HL-60 (cell line): ENCODE data around the gene GRM5.
"Not testable (repeated sequence)": the region's sequence is repeated elsewhere in the genome, so short reads cannot be mapped to it uniquely, and the experiment has no call there.

Source experiments
- DNase-seq, 2 experiments: peaks; one replicate each; pipeline ENCODE4 v3.0.0-alpha.2; 2010 to 2020; ENCODE audit warnings: low read depth in 1 of 2, low spot score in 1 of 2
- H3K27ac ChIP-seq: fragments of 250-450 bp; sonication (Bioruptor Pico); replicated peaks from 2 replicates; pipeline ENCODE4 v1.5.1; 2020; ENCODE audit warnings: mild to moderate bottlenecking, moderate library complexity
- H3K27me3 ChIP-seq: fragments of 250-450 bp; sonication (Bioruptor Pico); 2 replicates; pipeline ENCODE4 v1.5.1; 2021; ENCODE audit warnings: mild to moderate bottlenecking, moderate library complexity; ENCODE audit not compliant: insufficient read depth, poor library complexity, severe bottlenecking
- H3K4me3 ChIP-seq: replicated peaks from 2 replicates; pipeline ENCODE4 v1.5.1; 2011; ENCODE audit warnings: mild to moderate bottlenecking, control low read depth, low read length; ENCODE audit not compliant: insufficient read depth
- CTCF ChIP-seq: IDR thresholded peaks from one replicate; pipeline ENCODE4 v1.5.1; 2011; ENCODE audit warnings: low read length, control low read depth, inconsistent platforms; ENCODE audit not compliant: insufficient read depth
- GABPA ChIP-seq: IDR thresholded peaks from 2 replicates; pipeline ENCODE4 v1.6.1; 2012; ENCODE audit warnings: low read depth
- POLR2AphosphoS5 ChIP-seq: IDR thresholded peaks from 2 replicates; pipeline ENCODE4 v1.6.1; 2012; ENCODE audit warnings: low read depth
- SPI1 ChIP-seq: IDR thresholded peaks from 2 replicates; pipeline ENCODE4 v1.6.1; 2012; ENCODE audit warnings: low read depth, mild to moderate bottlenecking, borderline replicate concordance
- TF ChIP-seq, protein P1 (sequence below): IDR thresholded peaks from 2 replicates; pipeline ENCODE4 v1.6.1; 2012; ENCODE audit warnings: low read depth; ENCODE audit not compliant: insufficient replicate concordance

GRM5 gene

GRCh38 chr11:89016214-89016613 is 49.6 kb downstream of the GRM5 start:
- Histone ChIP-seq H3K27ac (no peak overlapping the region), H3K27me3 (no peaks in the 10 kb centered on the region), H3K4me3 (no peak overlapping the region)
- TF ChIP-seq SPI1 (no peak), GABPA (no peak), CTCF (no peak), POLR2AphosphoS5 (no peak)
- TF ChIP-seq, protein P1, sequence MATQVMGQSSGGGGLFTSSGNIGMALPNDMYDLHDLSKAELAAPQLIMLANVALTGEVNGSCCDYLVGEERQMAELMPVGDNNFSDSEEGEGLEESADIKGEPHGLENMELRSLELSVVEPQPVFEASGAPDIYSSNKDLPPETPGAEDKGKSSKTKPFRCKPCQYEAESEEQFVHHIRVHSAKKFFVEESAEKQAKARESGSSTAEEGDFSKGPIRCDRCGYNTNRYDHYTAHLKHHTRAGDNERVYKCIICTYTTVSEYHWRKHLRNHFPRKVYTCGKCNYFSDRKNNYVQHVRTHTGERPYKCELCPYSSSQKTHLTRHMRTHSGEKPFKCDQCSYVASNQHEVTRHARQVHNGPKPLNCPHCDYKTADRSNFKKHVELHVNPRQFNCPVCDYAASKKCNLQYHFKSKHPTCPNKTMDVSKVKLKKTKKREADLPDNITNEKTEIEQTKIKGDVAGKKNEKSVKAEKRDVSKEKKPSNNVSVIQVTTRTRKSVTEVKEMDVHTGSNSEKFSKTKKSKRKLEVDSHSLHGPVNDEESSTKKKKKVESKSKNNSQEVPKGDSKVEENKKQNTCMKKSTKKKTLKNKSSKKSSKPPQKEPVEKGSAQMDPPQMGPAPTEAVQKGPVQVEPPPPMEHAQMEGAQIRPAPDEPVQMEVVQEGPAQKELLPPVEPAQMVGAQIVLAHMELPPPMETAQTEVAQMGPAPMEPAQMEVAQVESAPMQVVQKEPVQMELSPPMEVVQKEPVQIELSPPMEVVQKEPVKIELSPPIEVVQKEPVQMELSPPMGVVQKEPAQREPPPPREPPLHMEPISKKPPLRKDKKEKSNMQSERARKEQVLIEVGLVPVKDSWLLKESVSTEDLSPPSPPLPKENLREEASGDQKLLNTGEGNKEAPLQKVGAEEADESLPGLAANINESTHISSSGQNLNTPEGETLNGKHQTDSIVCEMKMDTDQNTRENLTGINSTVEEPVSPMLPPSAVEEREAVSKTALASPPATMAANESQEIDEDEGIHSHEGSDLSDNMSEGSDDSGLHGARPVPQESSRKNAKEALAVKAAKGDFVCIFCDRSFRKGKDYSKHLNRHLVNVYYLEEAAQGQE = no peak
- DNase-seq = no peak

GRCh38 chr11:89015614-89016013 is 50.2 kb downstream of the GRM5 start:
- no peak for DNase-seq
- H3K4me3 ChIP-seq = no peak overlapping the region

DNA sequence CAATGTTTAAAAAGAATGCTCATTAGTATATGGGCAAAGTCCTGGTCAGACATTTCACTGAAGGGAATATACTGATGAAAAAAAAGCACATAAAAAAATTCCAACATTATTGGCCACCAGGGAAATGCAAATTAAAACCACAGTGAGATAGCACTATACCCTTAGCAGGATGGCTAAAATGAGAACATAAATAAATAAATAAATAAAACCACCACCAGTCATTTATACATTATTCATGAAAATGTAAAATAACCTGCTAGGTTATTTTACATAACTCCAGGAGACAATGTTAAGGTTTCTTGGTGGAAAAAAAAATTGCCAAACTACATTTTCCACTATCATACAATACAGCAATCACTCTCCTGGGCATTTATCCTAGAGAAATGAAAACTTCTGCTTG is 64.9 kb downstream of the GRM5 start:
- H3K27me3 ChIP-seq, H3K27ac ChIP-seq, DNase-seq, H3K4me3 ChIP-seq: not testable (repeated sequence)

More at GRCh38 chr11:89015614-89016013, 50.2 kb downstream of the GRM5 start:
- no peak overlapping the region for H3K27ac ChIP-seq
- H3K27me3 ChIP-seq = no peaks in the 10 kb centered on the region
- TF ChIP-seq POLR2AphosphoS5 (no peak), SPI1 (no peak), CTCF (no peak), GABPA (no peak)
- TF ChIP-seq, protein P1 = no peak

DNA sequence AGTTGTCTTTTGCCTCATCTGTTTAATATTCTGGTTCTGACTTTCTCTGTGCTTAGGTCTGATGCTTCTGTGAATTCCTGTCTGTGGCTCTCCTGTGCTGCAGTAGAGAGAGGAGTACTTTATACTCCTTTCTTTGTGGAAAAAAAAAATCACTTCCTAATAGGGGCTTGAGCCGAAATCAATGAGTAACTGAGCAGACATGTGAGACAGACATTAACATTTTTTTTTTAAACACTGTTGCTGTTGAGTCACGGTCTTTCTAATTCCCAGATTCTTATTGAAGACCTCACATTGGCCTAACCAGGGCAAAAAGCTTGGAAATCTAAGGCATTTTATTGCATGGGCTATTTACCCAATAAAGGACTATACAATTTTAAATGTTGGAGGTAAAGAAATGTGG is 86.1 kb downstream of the GRM5 start:
- Histone ChIP-seq H3K27ac (no peak overlapping the region), H3K4me3 (no peak overlapping the region), H3K27me3 (no peaks in the 10 kb centered on the region)
- DNase-seq = no peak
- TF ChIP-seq, protein P1 = no peak
- TF ChIP-seq SPI1 (no peak), POLR2AphosphoS5 (no peak), GABPA (no peak), CTCF (no peak)

DNA sequence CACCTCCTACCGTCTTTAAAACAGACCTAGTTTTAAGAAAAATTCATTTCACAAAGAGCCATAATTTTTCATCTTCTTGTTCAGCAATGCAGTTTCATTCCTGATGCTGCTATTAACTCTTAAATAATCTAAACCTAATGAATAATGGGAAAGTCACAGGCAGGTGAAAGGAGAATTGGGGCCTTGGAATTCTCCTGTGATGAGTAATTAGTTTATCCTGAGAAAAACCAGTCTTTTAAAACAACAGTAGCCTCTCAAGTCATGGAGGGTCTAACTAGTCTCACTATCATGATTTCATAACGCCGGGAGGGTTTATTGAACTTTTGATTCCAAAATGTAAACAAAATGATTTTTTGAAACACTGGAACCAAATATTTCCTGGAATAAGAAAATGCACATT is 86.8 kb downstream of the GRM5 start:
- not testable (repeated sequence) for H3K27me3 ChIP-seq

DNA sequence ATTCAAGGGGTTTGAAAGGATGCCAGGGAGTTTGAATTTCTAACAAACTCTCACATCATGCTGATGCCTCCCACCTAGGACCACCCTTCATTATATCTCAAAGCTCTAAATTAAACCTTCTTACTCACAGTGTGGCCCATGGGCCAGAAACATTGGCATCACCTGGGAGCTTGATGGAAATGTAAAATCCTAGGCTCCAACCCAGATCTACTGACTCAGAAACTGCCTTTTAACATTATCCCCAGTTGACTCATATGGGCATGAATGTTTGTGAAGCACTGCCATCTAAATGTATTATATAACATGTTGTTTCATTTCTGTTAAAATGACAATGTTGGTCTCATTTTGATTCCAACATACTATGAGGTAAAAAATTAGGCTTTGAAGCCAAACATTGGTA is 90.3 kb downstream of the GRM5 start:
- H3K4me3 ChIP-seq, DNase-seq, H3K27me3 ChIP-seq, H3K27ac ChIP-seq: not testable (repeated sequence)

More for the DNA sequence above, 86.8 kb downstream of the GRM5 start:
- DNase-seq, H3K27ac ChIP-seq, H3K4me3 ChIP-seq: not testable (repeated sequence)
